Measurements from ENCODE around the gene DMGDH.
"Not testable (repeated sequence)": the region's sequence is repeated elsewhere in the genome, so short reads cannot be mapped to it uniquely, and the experiment has no call there.

The DMGDH gene

DNA sequence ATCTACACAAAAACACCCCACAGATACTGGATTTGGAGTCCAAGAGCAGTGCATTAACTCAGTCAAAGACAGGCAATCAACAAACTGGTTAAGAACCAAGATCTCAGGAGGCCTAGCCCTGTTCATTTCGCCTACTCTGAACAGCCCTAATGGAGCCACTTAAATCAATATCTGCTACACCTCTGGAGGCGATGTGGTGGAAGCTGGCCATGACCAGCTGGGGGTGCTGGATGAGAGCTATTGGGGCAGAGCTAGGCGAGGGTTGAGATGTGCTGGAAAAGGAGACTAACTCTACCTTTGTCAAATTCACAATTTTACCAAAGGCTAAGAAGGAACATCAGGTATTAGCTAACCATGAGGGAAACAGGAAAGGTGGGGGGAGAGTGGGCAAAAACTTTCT is 61.1 kb downstream of the DMGDH start:
- DNase-seq: no peak

- no peak for DNase-seq
Observed at GRCh38 chr5:79007872-79008271, 61.6 kb downstream of the DMGDH start.

- no peak for DNase-seq
Observed at GRCh38 chr5:79005936-79006631, 63.4 kb downstream of the DMGDH start.

DNA sequence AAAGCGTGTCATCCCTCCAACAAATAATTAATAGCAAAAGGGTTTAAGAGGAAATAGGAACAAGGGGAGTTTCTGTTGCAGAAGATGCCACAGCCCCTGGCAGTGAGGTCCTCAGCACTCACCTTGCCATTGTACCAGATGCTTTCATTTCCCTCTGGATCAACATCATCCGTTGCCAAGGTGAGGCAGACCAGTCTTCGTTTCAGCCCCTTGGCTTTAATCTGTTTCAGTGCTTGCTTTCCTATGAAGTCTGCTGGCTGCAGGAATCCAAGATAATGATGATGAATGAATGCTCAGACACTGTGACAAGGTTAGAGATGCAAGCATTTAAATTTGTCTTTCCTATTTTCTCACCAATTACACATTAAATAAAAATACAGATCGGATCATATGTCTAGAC is 64.3 kb downstream of the DMGDH start:
- DNase-seq: no peak

DNA sequence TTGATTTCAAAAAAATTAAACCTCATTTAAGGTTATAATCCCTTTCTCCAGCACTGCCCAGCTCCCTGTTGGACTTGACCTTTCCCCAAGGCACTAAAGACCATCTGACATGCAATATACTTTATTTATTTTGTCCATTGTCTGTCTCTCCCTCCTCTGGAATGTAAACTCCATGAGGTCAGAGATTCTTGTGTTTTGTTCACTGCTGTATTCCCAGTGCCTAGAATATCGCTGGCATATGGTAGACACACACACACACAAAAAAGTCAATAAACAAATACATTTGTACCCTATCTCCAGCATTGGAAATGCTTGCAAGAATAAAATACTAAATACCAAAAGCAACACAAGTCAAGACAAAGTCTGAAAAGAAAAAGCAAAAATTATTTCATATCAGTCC is 67.1 kb downstream of the DMGDH start:
- DNase-seq: no peak

- DNase-seq: no peak
Observed at GRCh38 chr5:79001471-79001870, 68.0 kb downstream of the DMGDH start.

- no peak for DNase-seq
Observed at GRCh38 chr5:78997090-78997489, 72.4 kb downstream of the DMGDH start.

DNA sequence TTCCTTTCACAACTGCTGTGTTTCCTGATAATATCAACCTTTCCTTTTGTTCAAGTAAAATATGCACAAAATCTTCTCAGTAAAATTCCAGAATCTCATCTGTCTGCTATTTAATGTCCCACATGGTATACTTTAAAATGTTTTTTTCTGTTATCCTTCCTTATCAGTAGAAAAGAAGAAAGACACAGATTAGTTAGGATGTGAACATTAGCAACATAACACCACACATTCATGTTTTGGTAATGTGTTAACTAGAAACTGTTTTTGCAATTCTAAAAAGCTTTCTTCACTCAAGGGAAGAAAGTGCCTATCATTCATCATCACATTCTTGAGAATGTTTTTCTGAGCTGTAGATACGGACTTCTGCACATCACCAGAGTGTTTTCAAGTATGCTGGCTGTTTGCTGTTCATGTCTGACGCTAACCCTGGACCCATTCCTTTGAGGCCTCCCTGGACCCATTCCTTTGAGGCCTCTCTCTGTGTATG is 73.9 kb downstream of the DMGDH start:
- no peak for DNase-seq

DNA sequence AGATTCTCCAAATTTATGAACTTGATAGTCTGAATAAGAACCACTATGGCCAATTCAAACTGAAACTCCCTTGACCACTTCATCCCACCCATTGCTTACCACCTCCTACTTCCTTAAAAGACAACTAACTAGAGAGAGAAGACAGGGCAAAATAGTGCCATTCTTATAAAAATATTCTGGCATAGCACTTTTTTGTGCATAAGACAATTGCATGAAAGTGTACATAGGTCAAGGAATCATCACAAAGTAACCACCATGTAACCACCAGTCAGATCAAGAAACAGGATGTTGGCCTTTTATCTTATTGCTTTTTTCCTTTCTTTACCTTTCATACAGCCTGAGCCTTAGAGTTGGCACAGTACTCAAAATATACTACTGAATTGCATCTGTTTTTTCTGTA is 76.3 kb downstream of the DMGDH start:
- DNase-seq: no peak

DNA sequence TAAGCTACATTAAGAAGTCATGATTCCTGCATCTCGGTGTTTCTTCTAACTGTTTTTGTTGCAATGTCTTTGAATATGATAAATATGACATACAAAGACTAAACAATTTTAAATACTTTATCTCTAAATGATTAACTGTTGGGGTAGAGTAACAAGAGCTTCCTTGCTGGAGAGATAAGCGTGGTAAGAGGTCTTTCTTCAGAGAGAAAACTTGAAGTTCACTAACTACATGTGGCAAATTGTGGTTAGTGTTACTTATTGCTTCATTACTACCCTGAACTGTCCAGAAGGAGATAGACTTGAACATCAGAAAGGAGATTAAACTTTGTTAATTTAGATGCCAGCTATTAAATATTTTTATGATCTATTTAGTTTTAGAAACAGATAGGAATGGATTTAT is 77.3 kb downstream of the DMGDH start:
- DNase-seq: no peak

DNA sequence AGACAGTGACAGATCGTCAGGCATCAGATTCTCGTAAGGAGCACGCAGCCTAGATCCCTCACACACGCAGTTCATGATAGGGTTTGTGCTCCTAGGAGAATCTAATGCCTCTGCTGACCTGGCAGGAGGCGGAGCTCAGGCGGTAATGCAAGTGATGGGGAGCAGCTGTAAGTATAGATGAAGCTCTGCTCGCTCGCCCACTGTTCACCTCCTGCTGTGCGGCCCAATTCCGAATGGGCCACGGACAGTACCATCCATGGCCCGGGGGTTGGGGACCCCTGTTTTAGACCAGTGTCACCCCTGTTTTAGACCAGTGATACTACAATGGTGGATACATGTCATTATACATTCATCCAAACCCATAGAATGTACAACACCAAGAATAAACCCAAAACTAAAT is 80.4 kb downstream of the DMGDH start:
- DNase-seq: no peak

DNA sequence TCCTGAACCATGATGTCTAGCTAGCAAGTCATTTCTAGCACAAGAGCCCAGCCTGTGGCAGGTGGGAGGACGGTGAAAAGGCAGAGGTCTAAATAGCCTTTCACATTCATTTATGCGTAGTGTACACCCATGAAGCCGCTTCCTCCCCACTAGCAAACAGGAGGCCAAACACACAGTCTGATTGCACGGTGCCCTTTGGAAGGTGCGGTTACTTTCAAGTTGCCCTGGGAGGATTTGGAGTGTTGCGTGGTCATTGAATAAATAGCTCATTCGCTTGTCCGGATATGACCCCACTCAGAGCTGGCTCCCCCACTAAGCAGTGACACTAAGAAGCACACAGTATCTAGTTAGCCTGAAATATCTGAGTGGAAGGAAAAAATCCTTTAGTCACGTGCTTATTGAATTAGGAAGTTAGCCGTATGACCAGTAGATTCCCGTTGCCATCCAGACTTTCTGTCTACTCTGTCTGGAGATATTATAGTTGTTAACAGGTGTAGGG is 83.7 kb downstream of the DMGDH start:
- DNase-seq: no peak

DNA sequence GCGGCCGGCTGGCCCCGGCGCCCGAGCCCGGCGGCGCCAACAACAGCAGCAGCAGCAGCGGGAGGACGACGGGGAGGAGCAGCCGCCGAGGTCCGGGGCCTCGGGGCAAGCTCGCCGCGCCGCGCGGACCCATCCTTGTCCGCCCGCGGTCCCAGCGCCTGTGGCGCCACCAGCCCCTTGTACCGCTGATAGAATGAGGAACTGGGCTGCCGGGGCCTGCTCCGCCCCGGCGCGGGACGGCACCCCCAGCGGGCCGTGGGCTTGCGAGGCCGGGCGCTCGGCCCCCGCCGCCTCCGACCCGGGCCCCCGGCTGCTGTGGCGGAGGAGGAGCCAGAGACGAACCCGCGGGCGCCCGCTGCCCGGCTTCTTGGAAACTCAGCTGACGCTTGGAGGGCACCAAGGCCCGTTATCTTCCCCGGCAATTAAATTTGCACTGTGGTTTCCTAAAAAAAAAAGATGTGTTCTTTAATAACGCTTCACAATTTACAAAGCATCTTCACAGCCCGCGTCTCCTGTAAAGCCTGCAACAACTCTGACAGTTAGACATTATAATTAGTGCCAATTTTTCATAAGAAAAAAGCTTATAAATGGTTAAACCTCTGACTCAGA is 84.3 kb downstream of the DMGDH start, which contains the start of gene ARSB:
TSS of gene ARSB (minus strand) at position 195 of the 609 bp plus-strand sequence. CDS start at position 133, 62 bp downstream.
- DNase-seq: no peak

DNA sequence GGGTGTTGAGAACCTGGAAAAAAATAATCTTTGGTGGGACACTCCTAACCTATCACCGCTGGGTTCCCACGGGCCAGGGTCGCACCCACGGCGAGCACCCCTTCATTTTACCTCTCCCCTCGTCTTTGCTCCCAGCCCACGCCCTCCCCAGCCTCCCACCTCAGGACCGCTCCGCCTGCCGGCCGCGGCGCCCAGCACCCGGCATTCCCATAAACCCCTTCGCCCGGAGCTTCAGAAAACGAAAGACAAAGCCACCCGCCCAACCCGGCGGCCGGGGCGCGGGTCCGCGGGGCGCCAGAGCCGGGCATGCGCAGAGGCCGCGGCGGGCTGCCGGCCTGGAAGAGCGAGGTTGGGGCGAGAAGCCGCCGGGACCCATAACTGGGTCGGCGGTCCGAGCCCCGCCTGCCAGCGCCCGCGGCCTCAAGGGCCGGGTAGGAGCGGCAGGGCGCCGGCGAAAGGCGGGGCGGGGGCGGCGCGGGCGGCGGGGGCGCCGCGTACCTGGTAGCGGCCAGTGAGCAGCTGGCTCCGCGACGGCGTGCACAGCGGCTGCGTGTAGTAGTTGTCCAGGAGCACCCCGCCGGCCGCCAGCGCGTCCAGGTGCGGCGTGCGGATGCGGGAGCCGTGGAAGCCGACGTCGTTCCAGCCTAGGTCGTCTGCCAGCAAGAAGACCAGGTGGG is 84.9 kb downstream of the DMGDH start:
- DNase-seq: peak; percentile 24

GRCh38 chr5:78983601-78984438 is 85.7 kb downstream of the DMGDH start:
- no peak for DNase-seq

GRCh38 chr5:78983194-78983593 is 86.3 kb downstream of the DMGDH start:
- not testable (repeated sequence) for DNase-seq

DNA sequence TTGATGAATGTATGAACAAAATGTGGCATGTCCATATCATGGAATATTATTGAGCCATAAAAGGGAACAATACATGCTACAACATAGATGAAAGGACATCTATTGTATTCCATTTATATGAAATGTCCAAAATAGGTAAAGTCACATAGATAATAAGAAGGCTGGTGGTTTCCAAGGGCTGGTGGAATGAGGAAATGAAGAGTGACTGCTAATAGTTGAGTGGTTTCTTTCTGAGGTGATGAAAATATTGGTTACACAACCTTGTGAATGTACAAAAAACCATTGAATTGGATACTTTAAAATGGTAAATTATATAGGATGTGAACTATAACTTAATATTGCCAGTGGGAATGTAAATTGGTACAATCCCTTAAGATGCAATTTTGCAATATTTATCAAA is 89.6 kb downstream of the DMGDH start:
- DNase-seq: no peak

GRCh38 chr5:78979117-78979742 is 90.2 kb downstream of the DMGDH start:
- no peak for DNase-seq

- DNase-seq: no peak
Observed at GRCh38 chr5:78975035-78975434, 94.4 kb downstream of the DMGDH start.

- DNase-seq: no peak
Observed at GRCh38 chr5:78974601-78975000, 94.9 kb downstream of the DMGDH start.

- DNase-seq: no peak
Observed at GRCh38 chr5:78974011-78974410, 95.5 kb downstream of the DMGDH start.

GRCh38 chr5:78972654-78973428 is 96.6 kb downstream of the DMGDH start:
- no peak for DNase-seq
